Suppressor macrophage (primary cell): ENCODE data around the gene LBX1.
A peak's percentile ranks its signal among the peaks of the same experiment; 100 is the strongest.
"Not testable (repeated sequence)": the region's sequence is repeated elsewhere in the genome, so short reads cannot be mapped to it uniquely, and the experiment has no call there.

ENCODE experiments used
- DNase-seq, 4 experiments: peaks; one replicate each; pipeline ENCODE4 v3.0.0-alpha.2; 2020 to 2022

Gene LBX1

GRCh38 chr10:101202667-101203066 is 26.6 kb downstream of the LBX1 start:
- not testable (repeated sequence) for DNase-seq

- DNase-seq: peak; percentile 27 to 68 (median 38)
These were observed 30.8 kb downstream of the LBX1 start for GRCh38 chr10:101198326-101198977.

GRCh38 chr10:101195921-101196320 is 33.3 kb downstream of the LBX1 start:
- no peak for DNase-seq

- DNase-seq: no peak
These were observed 39.5 kb downstream of the LBX1 start for GRCh38 chr10:101189461-101190401.

- DNase-seq: no peak
These were observed 40.3 kb downstream of the LBX1 start for GRCh38 chr10:101188942-101189341.

- peak in 1 of 4 experiments; percentile 6 for DNase-seq
These were observed 45.6 kb downstream of the LBX1 start for GRCh38 chr10:101183458-101184183.

GRCh38 chr10:101182936-101183335 is 46.3 kb downstream of the LBX1 start:
- no peak for DNase-seq
